ENCODE data around the gene DAPK1. TPM values are rescaled to one million over a fixed set of nuclear protein-coding genes. Genes with fewer than 3 reads are reported as not detected.

Gene DAPK1
- total RNA-seq = 27.0 and 28.2 TPM in 2 replicates

DNA sequence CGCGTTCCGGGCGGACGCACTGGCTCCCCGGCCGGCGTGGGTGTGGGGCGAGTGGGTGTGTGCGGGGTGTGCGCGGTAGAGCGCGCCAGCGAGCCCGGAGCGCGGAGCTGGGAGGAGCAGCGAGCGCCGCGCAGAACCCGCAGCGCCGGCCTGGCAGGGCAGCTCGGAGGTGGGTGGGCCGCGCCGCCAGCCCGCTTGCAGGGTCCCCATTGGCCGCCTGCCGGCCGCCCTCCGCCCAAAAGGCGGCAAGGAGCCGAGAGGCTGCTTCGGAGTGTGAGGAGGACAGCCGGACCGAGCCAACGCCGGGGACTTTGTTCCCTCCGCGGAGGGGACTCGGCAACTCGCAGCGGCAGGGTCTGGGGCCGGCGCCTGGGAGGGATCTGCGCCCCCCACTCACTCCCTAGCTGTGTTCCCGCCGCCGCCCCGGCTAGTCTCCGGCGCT lies at the start of gene DAPK1:
DAPK1 (plus strand) TSS at position 264 of the 442 bp plus-strand sequence. CDS start 1,211 bp downstream, outside the sequence.
- peak in 1 of 2 donors; percentile 89 for DNase-seq (ENCODE audit: low read depth in 2 of 2)

DNA sequence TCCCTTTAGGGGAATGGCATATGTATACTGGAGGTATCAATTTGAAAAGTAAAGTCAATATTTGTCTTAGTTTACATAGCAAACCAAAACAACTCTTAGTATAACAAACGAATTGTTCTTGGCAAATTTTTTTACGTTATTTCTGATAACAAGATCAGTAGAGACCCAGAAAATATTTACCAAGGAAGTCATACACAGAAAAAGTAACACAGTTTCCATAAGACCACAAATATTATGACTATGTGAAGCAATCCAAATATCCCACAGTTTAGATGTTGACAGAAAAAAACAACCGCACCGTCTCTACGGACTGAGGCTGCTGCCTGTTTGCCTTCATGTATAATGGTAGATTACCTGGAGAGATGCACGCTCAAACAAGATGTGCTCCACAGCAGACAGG lies 46.5 kb upstream of the DAPK1 start:
- DNase-seq (ENCODE audit: low read depth in 2 of 2) = no peak

DNA sequence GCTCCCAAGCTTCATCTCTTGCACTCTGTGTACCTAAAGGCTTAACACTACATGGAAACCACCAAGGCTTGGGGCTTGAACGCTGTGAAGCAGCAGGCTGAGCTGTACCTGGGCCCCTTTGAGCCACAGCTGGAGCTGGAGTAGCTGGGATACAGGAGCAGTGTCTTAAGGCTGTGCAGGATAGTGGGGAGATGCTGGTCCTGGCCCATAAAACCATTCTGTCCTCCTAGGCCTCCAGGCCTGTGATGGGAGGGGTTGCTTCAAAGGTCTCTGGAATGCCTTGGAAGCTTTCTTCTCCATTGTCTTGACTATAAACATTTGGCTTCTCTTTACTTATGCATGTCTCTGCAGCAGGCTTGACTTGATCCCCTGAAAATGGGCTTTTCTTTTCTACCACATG lies 42.3 kb upstream of the DAPK1 start:
- no peak for DNase-seq (ENCODE audit: low read depth in 2 of 2)

DNA sequence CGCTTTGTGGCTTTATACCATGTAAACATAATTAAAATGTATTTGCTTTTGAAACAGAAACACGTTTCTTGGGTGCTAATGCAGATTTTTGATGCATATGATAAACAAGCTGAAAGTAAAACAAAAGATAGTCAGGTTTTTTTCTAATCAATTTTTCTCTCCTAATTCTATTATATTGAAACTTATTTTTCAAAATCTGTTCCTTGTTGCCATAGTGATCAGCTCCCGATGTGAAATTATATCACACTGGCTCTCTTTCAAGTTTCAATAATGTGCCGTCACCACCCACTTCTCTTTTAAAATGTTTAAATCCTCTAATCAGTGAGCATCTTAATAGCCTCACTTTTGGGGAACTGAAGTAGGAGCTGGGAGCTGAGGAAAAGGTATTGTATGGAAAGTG lies 36.4 kb upstream of the DAPK1 start:
- no peak for DNase-seq (ENCODE audit: low read depth in 2 of 2)

DNA sequence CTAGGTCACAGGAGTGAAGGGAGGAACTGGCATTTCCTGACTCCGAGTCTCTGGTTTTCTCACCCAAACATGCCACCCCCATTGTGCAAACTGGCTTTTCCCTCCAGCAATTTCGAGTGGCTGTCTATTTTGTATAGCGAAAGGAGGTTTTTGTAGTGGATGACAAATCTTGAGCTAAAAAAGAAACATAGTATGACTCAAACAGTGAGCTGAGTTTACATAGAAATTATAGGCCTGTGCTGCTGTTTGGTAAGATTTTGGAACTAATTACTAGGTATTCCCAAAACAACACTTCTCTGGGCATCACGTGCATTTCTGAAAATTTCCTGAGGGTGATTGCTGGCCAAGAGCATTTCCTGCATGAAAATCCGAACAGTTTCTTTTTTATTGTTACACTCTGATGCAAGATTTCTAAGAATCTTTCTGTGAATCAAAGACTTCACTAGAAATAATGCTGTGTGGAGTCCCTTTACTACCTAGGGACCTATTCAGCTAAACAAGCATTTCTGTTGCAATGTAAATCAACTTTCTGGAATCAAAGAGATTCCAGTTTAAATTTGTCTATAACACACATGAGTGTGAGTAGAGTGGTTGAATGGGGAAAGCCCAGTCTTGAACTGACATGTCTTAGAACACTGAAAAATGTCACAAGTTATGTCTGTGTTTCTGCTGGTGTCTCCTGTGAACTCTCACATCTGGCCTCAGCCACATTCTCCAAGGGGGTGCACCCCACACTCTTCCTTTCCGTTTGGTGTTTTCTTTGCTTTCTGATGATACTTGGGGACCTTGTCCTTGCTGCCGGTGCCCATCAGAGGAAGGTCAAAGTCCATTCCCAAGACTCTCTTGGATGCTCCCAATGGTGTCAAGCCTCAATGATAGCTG lies 33.3 kb upstream of the DAPK1 start:
- peak; percentile 1 to 34 for DNase-seq (ENCODE audit: low read depth in 2 of 2)

DNA sequence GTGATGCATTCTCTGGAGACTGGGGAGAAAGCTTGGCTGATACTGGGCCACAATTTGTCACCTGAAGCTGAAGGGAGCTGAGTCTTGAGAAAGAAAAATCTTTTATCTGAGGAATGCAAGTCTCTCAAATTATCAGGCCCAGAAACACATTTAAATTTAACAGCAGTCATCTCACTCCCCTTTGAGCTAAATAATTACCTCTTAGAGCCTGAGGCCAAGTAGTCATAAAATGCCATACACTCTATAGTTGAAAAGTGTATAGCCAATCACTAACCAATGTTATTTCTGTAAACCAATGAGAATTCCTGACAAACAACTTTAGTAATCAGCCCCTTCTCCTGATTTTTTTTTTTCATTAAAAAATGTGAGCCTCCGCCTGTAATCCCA lies 32.7 kb upstream of the DAPK1 start:
- DNase-seq (ENCODE audit: low read depth in 2 of 2) = no peak

DNA sequence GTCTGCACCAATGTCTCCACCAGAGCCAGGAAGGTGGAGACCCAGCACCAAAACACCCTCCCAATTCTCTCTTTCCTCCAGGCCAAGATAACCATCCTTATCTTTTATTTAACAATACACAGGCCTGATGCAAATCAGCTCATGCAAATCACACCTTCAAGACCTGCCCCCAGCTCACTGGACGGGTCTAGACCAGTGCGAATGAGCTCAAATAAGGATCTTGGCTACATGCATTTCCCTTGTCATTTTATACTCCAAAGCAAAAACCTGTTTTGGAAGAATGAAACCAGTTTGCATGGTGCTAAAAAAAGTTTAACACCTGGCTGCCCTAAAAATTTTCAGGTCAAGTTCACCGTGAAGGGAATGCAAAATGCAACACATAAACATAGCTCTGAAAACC lies 31.9 kb upstream of the DAPK1 start:
- no peak for DNase-seq (ENCODE audit: low read depth in 2 of 2)

DNA sequence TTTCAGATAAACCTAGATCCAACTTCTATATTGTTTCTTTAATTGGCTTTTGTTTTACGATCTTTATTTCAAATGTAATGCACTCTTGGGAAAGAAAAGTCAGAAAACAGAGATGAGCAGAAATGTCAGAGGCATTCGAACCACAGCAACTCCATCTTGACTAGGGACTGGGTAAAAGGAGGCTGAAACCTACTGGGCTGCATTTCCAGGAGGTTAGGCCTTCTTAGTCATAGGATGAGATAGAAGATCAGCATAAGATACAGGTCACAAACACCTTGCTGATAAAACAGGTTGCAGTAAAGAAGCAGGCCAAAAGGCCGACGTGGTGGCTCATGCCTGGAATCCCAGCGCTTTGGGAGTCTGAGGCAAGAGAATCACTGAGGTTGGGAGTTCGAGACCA lies 30.5 kb upstream of the DAPK1 start:
- no peak for DNase-seq (ENCODE audit: low read depth in 2 of 2)

DNA sequence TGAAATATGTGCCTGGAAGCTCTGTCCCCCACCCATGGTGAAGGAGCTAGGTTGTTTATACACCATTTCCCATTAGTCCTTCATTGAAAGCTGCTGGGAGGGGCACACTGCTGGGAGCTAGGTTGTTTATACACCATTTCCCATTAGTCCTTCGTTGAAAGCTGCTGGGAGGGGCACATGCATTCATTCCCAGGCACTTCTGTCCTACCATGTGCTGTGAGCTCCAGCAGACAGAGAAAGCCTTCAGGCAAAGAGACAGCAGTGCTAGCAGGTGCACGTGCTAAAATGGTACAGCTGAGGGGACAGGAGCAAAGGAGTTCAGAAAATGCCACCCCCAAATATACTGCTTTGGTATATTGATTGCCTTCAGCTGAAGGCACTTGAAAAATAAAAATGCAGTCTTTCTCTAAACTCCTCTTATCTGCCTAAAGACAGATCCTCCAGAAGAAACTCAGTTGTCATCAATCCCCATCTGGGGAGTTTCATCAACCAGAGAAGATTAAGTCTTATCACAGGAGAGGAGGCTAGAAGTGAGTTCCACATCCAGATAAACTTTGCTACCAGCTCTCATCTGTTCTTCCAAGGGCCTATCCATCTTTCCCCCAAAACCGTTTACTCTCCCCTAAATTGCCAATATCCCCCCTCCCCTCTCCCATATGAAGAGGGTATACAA lies 27.7 kb upstream of the DAPK1 start:
- no peak for DNase-seq (ENCODE audit: low read depth in 2 of 2)

DNA sequence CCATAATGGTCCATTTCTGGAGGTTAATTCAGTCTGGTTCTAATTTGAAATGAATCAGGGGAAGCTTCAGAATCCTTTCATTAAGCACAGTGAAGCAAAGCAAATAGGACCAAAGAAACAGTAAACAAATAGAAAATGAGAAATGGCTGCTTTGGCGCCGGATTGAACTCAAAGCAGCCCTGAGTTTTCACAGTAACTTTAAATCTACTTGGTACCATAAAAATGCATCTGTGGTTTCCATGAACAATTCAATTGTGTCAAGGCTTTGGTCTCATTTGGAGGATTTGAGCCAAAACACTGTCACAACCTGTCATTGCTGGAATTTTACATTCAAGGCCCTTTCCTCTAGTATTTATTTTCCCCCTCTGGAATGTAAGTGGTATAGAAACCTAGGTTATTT lies 25.9 kb upstream of the DAPK1 start:
- DNase-seq (ENCODE audit: low read depth in 2 of 2) = no peak

DNA sequence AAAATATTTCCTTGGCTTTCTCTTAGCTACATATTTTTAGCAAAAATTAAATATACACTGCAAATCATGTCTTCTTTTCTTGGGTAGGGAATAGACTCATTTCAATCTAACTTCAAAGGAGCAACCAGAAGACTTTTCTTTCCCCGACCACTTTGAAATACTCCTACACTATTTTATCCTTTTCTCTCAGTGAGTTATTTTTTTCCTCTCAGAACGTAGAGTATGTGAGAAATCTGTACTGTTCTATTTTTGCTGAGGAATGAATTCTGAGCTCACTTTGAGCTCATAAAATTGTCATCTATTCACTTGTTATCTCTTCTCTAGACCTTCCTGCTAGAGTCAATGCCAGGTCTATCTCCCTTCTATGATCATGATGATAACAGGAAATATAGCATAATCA lies 22.2 kb upstream of the DAPK1 start:
- no peak for DNase-seq (ENCODE audit: low read depth in 2 of 2)

DNA sequence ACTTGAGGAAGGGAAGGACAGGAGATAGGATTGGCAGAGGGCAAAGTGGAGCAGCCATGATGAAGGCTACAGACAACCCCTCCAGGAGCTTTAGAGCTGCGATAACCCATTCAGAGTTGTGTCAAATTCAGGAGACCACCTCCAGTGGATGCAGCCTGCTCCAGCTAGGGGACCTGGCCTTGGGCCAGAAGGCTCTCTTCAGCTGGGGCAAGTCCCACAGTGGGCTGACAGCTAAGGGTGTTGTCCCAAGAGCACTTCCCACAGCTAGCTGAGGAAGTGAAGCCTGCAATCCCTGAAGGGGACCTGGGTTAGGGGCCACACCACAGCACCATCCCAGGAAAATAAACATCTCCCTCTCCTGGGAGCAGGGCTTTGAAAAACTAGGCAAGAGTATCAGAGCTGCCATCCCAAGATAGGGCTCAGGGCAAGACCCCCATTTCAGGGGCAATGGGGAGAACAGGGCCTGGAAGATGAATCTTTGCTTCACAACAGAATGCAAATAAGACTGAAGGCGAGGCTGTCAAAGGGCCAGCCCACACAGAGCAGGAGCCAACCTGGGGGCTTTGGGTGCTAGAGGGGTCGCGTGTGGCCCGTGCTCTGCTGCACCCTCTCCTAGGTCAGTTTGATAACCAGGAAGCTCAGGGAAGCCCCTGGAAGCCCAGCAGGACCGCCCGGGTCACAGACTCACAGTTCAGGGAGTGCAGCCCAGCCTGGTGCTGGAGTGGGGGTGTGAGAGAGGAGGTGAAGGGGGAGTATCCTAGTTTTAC lies 19.3 kb upstream of the DAPK1 start:
- DNase-seq (ENCODE audit: low read depth in 2 of 2) = no peak

DNA sequence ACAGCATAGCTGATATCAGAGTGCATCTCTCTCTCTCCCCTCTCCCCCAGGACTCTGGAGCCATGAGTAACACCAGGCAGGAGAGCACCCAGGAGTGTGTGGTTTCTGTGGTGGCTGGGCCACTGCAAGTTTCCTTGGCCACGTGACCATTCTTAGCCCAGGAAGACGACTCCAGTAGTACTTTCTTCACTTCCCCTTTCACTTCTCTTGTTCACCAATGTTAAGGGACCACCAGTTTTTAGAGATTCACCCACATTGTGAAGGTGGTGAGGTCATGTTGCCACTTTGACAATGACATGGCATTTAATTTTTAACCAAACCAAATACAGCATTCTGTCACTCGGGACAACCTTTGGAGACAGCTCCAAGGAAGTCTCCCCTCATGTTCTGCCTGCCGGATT lies 17.9 kb upstream of the DAPK1 start:
- no peak for DNase-seq (ENCODE audit: low read depth in 2 of 2)

DNA sequence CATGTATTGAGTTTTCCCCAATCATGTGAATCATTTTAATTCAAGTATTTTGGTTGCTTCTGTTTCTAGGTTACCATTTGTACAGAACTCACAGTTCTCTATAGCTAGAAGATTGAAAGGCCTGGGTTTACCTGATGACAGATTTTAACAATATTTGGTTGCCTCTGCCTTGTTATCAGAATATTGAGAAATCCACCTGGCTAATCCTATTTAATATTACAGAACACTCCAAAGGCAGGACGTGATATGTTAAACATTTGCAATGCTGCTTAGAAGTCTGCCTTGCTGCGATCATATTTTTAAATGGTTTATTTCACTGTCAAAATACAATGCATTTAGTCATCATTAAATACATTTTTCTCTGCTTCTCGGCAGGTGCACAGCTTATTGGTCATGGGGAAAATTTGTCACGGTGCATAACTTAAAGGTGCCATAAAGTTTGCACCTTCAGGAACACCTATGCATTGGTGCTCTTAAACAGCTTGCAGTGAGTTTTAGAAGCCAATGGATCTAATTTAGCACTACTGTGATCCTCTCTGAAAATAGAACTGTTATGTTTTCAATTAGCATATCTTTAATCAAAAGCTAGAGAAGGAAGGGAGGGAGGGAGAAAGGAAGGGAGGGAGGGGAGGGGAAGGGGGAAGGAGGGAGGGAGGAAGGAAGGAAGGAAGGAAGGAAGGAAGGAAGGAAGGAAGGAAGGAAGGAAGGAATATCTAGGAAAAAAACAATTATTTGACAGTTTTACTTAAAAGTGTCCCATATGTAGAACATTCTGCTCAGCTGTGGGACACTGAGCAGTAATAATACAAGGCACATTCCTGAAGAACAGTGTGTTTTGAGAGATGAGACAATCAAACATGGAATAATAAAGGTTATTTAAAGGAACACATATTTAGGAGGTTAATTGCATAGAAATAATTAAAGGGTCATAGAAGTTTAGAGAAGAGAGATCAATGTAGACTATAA lies 15.5 kb upstream of the DAPK1 start:
- no peak for DNase-seq (ENCODE audit: low read depth in 2 of 2)

DNA sequence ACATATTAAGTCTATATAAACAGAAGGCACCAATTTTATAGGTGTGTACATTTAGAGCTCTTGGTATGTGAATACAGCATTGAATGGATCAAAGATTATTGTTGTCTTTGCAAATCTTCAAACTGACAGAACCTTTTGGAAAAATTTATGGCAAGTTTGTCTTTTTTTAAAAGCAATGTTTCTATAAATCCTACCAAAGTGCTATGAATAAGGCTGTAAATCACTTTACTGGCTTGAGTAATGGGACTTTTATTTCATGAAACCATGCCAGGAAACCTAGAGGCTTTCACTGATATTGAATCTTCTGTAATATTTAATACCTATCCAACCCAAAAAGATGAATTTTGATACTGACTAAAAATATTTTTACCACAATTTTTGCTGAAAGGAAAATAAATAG lies 7.4 kb upstream of the DAPK1 start:
- no peak for DNase-seq (ENCODE audit: low read depth in 2 of 2)

DNA sequence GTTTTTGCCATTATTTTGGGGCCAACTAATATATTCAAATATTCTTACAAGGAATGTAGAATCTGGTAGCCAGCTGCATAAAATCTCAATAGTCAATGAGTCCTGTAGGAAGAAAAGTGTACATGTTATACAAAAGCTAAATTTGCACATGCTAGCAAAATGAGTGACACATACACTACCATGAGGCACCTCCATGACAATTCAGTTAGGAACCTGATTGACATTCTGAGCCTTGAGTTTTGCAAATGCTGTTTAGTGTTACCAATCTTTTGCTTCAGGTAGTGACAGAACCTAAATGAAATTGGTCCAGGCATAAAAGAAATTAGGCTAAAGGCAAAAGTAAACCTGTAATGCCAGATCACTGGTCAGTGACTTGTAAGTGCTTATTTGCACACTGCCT lies 6.8 kb upstream of the DAPK1 start:
- no peak for DNase-seq (ENCODE audit: low read depth in 2 of 2)

DNA sequence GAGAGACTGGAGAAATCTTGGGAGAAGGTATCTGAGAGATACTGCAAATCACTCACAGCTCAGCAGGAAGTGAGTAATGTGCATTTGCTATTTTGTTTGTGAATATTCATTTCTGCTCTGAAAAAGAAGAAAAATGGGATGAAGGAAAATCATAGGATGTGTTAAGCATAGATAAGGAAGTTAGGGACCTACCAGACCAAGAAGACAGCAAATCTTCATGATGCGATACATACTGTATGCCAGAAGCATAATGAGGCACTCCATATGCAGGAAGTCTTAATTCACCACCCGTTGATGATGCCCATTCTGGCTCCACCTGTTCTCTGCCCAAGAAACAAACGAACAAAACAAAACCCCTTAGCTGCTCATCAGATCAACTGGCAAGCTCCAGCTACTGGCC lies 6.1 kb upstream of the DAPK1 start:
- DNase-seq (ENCODE audit: low read depth in 2 of 2) = no peak

DNA sequence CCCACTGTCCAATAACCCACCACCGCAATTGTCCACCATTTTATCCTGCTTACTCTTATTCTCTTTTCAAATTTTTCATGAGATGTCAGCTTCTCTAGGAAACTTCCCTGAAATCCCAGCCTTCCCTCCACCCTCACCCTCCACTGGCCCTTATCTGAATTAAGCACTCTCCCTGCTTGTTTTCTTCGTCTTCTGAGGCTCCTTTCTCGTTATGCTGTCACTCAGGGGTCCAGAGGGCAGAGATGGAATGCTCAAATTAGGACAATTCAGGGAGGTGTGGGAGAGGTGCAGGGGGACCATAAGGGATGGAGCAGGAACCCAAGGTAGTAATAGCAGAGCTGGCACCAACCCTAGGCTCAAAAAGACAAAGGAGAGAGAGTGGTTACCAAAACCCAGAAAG lies 5.0 kb upstream of the DAPK1 start:
- no peak for DNase-seq (ENCODE audit: low read depth in 2 of 2)

DNA sequence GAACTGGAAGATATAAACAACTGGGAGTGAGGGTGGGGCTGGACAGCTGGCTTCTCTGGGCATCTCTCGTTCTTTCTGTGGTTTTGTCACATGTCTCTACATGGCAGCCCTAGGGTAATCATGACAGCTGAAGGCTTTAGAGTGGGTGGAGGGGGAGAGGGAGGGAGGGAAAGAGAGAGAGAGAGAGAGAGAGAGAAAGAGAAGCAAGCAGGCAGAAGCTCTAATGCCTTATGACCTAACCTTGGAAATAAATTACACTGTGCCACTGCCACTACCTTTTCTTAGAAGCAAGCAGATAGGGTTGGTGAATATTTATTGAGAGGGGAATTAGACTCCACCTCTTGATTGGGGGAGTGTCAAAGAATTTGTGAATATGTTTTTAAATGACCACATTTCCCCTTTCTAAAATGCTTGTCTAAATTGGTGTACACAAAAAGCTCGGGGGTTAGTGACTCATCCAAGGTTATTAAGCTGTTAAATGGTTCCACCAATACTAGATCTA lies 2.6 kb upstream of the DAPK1 start:
- DNase-seq (ENCODE audit: low read depth in 2 of 2) = no peak

DNA sequence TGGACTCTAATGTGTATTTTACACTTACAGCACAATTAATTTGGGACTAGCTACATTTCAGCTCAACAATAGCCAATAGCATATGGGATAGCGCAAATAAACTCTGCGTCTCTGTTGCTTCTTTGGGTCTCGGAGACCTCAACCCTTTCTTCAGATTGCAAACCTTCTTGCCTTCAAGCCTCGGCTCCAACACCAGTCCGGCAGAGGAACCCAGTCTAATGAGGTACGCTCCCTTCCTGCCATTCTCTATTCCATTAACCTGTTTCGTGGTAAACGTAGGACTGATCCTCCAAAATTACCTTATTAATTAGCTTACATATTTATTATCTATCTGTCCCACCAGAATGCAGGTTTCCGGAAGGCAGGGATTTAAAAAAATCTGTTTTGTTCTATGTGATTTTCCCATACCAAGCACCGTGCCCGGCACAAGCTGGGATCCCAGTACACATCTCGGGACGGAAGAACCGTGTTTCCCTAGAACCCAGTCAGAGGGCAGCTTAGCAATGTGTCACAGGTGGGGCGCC lies 525 bp upstream of the DAPK1 start:
- DNase-seq (ENCODE audit: low read depth in 2 of 2) = no peak
